Measurements from ENCODE around the gene HLA-DOA.

The HLA-DOA gene

DNA sequence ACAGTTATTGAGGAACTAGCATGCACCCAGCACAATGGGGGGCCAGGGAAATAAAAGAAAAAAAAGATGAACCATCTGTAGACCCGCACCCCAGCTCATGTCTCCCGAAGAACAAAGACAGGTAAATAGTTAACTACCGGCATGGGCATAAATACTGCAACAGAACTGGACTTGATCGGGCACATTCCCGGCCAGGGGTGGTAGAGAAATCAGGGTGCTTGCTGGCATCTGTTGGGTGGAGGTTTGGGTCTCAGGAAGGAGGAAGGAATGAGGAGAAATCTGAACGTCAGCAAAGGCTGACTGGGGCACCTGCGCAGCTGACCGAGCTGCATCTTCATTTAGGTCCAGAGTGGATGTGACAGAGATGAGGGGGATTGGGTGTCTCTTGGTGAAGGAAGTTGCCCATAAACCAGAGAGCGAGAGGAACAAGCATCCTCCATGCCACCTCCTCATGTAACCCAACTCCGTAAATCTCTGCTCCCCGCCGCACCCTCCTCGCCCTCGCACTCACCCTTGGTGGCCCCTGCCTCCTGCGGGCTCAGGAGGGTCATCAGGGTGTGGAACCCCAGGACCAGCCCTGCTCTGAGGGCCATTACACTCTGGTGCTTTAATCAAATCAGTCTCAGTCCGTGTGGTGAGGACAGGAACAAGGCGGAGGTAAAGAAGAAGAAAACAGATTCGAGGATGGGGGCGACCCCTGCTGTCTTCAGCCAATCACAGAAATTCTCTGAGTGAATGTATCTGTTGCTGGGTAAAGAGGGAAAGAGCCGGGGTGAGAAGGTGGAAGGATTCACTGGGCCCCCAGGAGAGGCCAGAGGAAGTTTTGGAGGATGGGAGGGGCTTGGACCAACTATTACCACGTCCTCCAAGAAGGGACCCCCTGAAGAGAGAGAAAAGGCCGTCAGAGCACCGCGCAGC lies at the start of gene HLA-DOA:
Gene HLA-DOA (minus strand): TSS at position 648 of the 918 bp plus-strand sequence.
- peak; percentile 18 for DNase-seq (ENCODE audit: low read depth)

DNA sequence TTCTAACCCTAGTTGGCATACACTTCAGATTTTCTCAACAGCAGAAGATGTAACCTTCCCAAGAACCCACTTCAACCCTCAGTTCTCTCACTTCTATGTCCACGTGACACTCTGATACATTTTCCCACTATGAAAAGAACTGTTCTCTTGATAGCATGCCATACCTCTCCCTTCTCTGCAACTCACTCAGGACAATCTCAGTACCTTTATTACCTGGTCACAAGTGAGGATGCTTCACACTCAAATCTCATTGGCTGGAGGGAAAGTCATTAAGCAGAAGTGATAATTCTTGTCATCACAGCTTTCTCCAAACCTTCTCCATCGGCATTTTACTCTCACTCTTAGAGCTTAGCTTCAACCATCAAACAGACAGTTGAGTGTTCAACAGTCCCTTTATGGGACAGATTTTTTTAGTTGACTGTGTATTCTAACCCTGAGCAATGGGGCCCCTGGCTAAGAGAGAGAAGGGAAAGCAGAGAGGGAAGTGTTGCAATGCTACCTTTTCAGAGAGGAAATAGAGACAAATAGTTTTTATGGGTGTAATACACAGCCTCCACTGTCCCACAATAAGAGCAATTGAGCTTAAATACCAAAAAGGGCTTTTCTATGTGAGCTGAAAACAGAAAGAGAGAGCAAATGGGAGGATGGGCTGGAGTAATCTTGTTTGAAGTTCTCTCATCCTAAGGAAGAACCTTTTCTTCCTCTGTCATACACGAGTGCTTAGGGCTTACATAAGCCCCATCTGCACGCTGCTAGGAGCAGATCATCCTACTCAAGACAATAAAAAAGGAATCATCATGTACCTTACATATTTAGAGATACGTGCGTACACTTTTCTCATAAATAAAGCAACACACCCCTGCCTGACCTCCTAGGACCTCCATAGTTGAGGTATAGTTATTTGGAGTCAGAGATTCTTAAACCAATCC lies 48.1 kb upstream of the HLA-DOA start:
- DNase-seq (ENCODE audit: low read depth) = no peak

DNA sequence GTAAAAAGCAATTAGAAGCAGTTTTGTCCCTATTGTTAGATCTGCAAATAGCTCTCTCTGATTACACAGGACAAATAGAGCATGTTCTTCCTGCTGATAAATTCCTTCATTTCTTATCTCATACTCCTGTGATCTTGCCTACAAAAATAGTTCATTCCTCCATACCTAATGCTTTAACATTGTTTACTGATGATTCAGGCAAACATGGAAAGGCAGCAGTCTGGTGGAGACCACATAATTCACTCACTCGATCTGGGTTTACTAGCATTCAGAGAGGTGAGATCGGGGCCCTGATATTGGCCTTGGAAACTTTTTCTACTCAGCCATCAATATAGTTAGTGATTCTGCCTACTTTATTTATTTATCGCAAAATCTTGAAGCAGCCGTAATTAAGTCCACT lies 43.8 kb upstream of the HLA-DOA start:
- DNase-seq (ENCODE audit: low read depth) = no peak

DNA sequence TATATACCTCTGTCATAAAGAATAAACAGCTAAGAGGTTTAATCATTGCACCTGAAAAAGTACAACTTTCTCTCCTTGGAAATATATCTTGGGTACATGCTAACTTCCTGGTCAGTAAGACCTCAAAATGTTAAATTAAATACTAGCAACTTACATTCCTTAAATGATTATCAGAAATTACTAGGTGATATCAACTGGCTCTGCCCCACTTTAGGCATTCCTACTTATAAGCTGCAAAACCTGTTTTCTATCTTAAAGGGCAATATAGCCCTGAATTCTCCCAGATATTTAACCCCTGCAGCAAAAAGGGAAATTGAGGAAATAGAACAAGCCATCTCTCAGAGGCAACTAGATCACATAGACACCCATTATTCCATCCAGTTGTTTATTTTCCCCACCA lies 43.2 kb upstream of the HLA-DOA start:
- no peak for DNase-seq (ENCODE audit: low read depth)

DNA sequence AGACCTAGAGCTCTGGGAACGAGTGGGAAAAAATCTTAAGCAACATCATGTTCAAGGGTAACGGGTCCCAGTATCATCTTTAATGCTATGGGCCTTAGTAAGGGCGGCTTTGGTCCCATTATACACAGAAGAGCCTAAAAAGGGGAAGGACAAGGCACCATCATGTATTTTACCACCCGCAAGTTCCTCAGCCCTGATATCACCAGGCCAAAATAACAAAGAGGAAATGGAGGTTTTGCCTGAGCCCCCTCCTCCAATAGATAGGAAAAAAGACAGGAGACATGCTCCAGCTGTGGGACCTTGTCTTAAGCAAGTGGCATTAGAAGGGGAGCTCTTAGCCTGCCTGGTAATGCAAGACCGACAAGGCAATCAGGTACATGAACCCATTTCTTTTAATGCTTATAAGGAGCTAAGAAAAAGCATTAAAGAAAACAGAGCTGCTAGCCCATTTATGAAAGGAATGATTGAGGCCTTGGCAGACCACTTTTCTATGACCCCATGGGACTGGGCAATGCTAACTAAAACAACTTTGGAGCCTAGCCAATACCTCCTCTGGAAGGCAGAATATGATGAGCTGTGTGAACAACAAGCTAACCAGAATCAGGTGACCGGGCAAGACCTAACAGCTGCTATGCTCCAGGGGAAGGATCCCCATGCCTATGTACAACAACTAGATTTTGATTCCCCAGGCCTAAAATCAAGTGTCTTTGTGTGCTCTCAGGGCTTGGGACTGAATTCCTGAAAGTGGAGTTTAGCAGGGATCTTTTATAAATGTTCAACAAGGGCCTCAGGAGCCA lies 40.8 kb upstream of the HLA-DOA start:
- no peak for DNase-seq (ENCODE audit: low read depth)

DNA sequence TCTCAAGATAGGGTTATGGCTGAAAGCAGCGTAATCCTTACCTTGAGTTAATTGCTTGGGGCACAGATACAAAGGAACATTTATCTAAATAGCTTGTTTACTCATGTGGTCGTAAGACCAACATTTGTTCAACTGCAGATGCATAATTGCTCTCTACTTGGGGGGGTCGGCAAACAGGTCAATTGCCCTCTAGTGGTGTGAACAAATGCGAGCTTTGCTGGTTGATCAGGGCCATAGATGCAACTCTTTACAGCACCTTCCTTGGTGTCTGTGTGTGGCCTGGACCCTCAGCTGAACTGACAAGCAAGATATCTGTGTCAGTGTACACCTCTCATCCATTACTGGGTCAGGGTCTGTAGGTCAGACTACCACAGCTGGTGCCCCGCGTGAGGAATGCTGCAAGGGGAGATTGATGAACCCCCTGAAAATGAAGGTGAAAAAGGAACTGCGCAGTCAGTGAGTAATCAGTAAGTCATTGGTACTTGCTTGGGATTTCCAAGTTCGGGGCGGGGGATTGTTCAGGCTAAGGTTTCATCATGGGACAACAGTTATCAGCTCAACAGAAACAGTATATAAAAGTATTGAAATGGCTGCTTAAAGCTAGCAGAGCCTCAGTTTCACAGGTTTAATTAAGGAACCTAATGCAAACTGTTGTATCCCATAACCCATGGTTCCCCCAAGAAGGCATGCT lies 40.1 kb upstream of the HLA-DOA start:
- no peak for DNase-seq (ENCODE audit: low read depth)

DNA sequence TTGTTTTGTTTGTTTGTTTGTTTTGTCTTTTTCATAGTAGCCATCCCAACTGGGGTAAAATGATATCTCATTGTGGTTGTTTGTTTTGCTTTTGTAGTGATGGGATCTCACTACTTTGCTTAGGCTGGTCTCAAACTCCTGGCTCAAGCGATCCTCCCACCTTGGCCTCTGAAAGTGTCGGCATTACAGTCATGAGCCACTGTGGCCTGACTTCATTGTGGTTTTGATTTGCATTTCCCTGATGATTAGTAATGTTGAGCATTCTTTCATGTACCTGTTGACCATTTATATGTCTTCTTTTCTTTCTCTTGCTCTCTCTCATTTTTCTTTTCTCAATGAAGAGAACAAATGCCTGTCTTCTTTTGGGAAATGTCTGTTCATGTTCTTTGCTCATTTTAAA lies 30.8 kb upstream of the HLA-DOA start:
- DNase-seq (ENCODE audit: low read depth) = no peak

DNA sequence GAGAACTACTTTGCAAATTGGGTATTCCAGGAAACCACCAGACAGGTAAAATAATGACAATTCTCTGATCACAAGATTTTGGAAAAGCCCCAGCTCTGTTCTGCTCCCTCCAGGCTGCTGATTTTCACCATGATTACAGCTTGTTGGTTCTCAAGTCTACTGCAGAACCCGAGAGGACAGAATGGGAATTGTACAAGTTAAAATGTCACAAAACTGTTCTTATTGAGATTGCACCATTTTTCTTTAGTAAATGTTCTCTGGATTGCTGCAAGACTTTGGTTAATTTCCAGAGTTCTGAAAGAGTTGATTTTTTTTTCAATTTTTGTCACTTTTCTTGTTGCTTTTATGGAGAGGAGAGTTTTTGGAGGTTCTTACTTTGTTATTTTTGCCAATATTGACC lies 27.1 kb upstream of the HLA-DOA start:
- no peak for DNase-seq (ENCODE audit: low read depth)

DNA sequence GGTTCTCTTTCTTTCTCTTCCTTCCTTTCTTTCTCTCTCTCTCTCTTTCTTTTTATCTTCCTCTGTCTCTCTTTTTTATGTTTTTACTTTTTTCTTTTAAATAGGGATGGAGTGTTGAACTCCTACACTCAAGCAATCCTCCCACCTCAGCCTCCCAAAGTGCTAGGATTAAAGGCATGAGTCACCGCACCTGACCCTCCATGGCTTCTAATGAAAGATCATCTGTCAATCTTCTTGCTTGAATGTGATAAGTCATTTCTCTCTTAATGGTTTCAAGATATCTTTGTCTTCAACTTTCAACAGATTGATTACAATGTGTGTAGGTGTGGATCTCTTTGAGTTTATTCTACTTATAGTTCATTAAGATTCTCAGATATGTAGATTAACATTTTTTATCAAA lies 25.2 kb upstream of the HLA-DOA start:
- DNase-seq (ENCODE audit: low read depth) = no peak

DNA sequence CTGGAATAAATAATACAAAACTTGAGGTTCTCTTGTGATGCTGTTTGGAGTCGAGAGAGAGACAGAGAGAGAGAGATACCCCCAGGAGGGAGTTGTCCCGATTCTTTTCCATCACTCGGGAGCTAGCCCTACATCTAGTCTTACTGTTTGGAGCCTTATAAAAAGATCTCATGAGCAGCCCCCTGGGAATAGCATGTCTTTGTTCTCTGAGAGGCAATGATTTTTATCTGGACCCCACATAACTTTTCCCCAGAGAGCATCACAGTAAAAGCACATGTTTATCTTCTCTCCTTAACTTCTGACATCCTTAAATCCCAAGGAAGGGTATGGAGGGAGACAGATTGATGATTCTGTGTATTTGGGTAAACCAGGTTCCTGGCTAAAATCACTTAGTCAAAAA lies 20.9 kb upstream of the HLA-DOA start:
- DNase-seq (ENCODE audit: low read depth) = no peak

DNA sequence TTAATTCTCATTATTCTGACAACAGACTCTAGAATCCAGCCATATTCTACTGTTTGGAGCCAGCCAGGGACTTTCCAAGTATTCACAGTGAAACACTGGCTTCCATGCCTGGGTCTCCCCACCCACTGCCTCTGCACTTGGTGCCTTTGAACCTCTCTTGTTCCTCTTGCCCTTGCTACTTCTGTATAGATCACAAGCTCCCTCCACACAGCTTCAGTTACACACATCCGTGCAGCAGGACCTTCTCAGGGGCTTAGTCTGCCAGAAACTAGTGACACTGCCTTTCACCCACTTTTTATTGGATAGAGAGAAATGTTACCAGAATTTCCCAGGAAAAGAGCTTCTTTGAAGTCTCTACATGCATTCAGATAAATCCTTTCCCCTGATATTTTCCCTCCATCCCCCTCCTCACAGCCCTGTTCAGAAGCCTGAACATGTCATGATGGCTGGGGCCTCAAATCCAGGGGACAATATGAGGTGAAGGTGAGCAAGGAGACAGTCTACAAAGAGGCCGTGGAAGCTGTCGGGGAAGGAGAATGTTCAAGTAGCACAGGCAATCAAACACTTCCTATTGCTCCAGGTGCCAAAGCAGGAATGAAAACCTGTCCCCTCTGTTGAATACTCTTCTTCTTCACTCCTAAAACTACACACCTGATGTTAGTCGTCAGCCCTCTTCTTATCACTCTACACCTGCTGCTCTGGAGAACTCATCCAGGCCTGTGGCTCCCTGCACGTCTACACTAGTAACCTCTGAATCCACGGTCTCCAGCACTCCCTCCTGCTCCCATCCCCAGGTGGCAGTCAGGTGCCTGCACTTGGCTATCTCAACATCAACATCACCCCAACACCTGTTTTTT lies 20.2 kb upstream of the HLA-DOA start:
- no peak for DNase-seq (ENCODE audit: low read depth)

DNA sequence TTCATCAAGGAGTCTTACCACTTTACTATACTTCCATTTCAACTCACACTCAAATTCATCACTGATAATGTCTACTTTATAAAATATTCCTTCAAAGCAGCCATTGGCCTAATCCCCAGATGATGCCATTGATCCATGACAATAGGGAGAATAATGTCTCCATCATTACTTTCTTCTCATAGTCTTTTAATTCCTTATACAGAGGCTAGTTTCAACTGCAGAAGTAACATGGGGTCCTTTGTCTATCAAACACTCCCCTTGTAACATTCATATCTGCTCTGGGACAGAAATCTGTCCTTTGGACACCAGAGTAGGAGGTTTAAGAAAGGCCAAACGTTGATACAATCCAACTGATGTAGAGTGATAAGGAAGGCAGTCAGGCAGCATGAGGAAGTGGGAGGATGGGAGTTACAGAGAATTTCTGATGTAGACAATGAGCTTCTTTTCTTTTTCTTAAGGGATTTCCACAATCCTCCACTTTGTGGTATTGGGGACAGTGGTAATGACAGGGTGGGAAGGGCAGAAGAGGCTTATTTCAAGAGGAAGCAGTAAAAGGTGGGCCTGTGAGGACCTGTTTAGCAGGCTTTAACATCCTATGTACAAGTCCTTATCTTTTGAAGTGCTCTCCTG lies 18.9 kb upstream of the HLA-DOA start:
- DNase-seq (ENCODE audit: low read depth) = no peak

DNA sequence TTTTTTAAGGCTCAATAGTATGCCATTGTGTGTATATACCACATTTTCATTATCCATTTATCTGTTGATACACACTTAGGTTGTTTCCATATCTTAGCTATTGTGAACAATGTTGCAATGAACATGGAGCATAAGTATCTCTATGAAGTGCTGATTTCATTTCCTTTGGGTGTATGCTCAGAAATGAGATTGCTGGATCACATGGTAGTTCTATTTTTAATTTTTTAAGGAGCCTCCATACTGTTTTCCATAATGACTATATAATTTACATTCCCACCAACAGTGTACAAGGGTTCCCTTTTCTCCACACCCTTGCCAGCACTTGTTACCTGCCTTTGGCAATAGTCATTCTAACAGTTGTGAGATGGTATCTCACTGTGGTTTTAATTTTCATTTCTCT lies 15.1 kb upstream of the HLA-DOA start:
- no peak for DNase-seq (ENCODE audit: low read depth)

DNA sequence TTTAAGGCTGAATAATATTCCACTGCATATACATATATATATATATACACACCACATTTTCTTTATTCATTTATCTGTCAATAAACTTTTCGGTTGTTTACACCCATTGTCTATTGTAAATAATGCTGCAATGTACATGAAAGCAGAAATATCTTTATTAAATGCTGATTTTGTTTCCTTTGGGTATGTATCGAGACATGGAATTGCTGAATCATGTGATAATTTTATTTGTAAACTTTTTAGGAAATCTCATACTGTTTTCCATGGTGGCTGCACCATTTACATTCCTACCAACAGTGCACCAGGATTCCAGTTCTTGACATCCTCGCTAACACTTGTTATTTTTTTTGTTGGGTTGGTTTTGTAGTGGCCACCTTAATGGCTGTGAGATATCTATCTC lies 14.1 kb upstream of the HLA-DOA start:
- no peak for DNase-seq (ENCODE audit: low read depth)

DNA sequence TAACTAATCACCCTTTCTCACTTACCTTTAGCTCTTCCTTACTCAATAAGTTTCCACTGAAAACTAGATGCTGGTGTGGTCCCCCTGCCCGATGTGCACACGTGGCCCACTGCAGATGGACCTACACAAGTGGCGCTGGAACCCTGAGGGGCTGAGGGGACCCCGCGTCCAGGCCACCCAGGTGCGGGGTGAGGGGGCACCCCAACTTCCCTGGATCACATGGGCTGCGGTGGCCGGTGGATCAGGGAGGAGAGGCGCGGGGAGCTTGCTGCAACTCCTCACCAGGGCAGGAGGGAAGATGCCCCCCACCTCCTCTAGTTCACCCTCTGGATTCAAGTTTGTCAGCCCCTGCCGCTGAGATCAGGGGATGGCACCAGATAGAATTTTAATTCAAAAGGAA lies 12.5 kb upstream of the HLA-DOA start:
- no peak for DNase-seq (ENCODE audit: low read depth)

DNA sequence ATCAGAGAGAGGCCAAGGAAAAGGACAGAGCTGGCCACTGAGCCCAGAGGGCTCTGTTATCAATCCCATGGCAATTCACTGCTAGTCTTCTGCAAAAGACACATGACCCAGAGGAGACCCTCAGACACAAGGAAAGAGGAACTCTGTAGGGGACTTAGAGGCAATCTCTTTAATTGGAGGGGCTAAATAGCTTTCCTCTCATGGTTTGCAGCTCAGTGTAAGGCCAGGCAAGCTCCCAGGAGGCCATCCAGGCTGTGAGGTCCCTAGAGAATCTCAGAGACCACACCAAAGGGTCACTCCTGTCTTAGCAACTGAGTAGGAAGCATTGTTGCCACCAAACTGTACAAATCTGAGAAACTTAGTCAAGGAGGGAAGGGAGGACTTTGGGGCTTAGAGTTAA lies 10.0 kb upstream of the HLA-DOA start:
- no peak for DNase-seq (ENCODE audit: low read depth)

DNA sequence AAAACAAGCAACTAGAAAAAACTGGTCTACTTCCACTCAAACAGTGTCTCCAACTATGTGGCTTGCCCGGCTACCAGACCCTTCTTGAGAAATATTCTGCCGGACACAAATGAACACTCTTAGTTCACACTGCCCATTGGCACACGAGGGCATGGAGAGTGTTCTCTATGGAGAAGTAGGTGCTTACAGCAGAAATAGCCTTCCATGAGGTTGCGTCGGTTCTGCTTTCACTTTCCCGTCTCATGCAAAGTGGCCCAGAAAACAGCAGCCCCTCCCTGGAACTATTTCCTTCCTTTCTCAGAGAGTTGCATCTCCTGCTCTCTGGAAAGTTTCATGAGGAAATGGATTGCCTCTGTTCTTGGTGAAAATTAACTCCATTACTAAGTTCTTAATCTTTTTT lies 9.5 kb upstream of the HLA-DOA start:
- DNase-seq (ENCODE audit: low read depth) = no peak

DNA sequence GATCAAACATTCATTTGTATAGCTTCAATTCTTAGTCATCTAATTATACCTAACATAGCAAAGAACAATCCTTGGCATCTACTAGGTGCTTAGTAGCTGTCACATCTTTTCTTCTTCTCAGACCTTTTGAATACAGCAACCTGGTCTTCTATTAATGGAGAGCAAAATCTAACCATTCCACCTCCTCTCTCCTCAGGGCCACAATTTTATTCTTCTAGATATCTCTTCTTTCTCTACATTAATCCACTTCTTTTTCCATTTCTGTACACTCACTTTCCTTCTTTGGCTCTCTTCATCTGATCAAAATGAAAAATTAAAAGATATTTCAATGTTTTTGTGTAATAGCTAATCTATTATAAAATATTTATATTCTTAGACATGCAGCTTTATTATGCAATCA lies 9.0 kb upstream of the HLA-DOA start:
- no peak for DNase-seq (ENCODE audit: low read depth)

DNA sequence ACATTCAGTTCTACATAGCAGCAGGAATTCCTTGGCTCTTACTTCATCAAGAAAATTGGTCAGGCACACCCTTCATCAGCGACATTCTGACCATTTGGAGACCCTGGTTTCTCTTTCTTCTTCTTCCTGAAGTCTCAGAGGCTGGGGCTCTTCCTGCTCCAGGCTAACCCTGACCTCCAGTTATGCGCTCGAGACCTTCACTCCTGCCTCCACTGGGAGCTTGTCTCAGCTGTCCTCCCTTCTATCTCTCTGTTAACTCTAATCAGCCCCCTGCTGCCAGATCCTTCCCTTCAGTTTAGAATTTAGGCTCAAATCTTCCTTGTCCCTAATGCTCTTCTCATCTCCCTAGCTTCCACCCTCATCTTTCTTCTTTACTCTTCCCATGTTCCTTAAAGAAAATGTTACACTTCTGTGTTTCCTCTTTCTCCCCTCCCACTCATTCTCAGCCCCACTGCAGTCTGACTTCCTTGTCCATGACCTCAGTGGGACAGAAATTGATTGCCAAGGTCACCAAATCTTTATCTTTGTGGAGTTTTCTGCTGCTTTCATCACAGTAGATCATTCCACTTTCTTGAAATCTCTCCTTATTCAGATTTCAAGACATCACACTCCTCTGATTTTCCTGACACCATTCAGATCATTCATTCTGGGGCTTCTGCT lies 8.4 kb upstream of the HLA-DOA start:
- DNase-seq (ENCODE audit: low read depth) = no peak

DNA sequence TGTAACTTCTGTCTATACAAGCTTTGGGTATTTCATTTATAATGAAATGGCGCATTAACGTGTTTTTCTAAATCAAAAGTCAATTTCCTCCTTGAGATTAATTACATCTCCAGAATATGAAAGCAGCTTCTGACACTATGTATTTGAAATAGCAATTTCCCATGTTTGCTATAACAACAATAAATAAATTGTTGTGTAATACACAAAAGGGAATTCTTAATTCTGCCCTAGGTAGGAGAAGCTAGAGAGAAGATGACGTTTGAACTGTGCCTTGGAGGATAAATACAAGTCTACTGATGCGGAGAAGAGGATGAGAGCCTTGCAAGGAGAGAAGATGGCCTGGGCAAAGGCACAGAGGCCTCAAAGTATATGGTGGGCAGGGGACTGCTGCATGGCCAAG lies 7.6 kb upstream of the HLA-DOA start:
- DNase-seq (ENCODE audit: low read depth) = no peak
